Kidney tubule cell (primary cell): Measurements from ENCODE around the gene LSP1.

Source experiments
- DNase-seq: peaks from one replicate; pipeline ENCODE4 v3.0.0-alpha.2; 2018; ENCODE audit warnings: low spot score

LSP1 gene

DNA sequence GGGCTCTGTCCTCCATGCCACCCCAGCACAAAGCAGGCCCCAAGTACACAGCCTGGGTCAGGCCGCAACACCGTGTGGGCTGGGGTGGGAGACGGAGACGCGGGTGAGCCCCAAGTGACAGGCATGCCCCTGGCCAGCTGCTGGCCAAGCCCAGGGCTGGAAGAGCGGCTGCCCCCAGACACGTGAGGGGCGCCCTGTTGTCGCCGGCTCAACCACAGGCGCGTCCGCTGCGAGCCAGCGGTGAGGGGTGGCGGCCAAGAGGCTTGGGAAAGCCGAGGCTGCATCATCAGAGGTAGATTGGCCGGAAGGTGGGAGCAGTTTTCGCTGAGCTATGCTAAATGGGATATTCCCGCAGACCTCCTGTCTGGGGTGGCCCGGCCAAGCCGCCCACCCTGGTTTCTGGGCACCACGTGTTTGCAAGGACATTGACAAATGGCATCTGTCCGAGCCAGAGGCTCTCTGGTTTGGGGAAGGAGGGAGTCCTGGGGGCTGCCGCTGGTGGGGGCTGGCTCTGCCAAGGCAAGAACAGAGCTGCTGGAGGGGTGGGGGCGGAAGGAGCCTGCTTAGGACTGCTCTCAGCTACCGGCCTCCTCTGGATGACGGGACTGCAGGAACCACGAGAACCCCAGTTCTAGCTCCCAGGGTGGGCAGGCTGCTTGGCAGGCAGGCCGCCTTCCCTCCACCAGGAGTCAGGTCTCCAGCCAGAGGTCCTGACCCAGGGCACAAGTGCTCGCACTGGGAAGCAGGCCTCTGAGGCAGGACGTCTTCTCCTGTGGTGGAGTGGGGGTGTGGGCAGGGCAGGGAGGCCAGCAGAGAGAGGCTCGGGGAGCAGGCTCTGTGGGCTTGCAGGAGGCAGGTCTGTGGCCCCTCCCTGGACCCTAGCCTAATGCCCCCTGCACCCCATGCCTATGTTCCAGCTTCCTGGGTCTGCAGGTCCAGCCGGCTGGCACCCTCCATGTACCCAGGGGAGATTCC is 38.3 kb downstream of the LSP1 start:
- no peak for DNase-seq

DNA sequence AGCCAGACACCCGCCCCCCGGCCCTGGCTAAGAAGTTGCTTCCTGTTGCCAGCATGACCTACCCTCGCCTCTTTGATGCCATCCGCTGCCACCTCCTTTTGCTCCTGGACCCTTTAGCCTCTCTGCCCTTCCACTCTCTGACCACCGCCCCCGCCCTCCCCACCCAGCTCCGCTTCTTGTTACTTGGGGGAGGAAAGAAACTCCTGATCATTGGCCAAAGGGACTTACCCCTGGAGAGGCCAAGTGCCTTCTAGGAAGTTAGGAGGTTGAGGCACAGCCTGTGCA is 38.9 kb downstream of the LSP1 start, which contains the start of gene PRR33:
Gene PRR33, minus strand, starts transcription at position 65 of the 285 bp plus-strand sequence. CDS start 1,311 bp downstream, outside the sequence.
- no peak for DNase-seq

DNA sequence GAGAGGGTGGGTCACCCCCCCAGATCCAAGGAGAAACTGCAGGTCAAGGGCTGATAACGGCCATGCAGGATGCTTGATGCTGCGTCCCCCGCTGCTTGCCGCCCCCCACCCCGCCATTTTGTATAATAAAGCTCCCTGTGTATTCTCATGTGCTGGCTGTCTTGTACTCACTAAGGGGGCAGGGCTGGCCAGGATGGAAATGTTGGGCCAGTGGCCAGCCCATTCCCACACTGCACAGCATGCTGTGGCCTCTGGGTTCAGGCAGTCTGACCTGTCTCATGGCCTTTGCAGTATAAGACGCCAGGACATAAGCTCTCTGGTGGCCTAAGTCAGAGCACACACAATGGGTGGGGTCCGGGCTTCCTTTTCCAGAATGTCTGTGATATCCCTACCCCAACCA is 39.2 kb downstream of the LSP1 start:
- no peak for DNase-seq

DNA sequence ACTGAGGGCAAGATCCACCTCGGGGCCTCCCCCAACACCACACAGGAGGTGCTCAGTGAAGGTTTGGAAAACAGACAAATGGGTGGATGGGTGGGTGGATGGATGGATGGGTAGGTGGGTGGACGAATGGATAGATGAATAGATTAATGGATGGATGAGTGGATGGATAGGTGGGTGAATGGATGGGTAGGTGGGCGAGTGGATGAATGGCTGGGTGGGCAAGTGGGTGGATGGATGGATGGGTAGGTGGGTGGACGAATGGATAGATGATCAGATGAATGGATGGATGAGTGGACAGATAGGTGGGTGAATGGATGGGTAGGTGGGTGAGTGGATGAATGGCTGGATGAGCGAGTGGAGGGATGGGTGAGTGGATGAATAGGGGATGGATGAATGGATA is 39.7 kb downstream of the LSP1 start:
- no peak for DNase-seq

DNA sequence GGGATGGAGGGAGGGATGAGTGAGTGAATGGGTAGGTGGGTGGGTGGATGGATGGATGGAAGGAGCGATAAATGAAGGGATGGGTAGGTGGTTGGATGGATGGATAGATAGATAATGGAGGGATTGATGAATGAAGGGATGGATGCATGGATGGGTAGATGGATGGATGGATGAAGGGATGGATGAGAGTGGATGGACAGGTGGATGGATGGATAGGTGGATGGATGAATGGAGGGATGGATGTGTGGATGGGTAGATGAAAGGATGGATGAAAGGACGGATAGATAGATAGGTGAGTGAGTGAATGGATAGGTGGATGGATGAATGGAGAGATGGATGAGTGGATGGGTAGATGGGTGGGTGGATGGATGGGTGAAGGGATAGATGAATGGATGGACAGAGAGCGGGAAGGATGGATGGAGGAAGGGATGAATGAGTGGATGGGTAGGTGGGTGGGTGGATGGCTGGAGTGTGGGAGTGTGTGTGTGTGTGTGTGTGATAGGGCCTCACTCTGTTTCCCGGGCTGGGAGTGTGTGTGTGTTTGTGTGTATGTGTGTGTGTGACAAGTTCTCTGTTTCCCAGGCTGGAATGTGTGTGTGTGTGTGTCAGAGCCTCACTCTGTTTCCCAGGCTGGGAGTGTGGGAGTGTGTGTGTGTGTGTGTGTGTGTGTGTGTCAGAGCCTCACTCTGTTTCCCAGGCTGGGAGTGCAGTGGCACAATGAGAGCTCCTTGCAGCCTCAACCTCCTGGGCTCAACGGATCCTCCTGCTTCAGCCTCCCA is 40.9 kb downstream of the LSP1 start:
- DNase-seq, result no peak

DNA sequence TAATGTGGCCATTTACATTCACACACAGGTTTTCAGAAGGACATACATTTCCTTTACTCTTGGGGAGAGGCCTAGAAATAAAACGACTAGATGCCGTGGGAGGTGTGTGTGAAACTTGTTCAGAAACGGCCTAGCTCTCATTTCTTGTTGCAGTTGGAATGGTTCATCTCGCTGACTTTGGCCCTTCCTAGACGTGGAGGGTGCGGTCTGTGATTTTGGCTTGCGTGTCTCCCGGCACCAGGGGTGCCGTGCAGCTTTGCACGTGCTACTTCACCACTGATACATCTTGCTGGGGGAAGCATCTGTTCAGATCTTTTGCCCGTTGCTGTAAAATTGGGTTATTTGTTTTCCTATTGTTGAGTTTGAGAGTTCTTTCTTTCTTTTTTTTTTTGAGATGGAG is 41.9 kb downstream of the LSP1 start:
- no peak for DNase-seq

DNA sequence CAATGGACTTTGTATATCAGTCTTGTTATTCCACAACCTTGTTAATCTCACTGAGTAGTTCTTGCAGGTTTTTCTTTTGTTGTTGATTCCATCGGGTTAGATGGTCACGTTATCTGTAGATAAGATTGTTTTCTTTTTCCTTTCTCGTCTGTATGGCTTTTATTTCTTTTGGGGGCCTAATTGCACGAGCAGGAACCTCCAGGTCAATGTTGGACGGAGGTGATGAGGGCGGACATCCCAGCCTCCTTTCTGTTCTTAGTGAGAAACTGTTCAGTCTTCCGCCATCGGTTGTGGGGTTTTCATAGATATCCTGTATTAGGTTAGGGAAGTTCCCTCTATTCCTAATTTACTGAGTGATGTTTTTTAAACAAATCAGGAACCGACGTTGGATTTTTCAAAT is 43.6 kb downstream of the LSP1 start:
- no peak for DNase-seq

DNA sequence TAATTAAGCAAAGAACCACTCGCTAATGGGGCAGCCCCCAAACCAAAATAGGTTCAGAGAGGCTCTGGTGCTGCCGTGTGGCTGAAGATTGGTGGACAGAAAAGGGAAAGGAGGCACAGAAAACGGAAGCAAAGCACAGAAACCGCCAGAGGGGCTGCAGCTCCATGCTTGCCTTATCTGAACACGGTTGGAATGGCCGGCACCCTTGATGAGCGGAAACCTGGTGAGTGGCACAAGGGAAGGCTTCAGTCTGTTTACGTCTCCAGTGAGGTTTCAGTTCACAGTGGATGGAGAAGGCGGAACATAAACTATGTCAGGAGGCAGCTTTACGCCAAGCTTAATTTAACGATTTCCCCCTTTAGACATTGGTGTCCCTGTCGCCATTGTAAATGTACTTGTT is 44.0 kb downstream of the LSP1 start:
- no peak for DNase-seq

DNA sequence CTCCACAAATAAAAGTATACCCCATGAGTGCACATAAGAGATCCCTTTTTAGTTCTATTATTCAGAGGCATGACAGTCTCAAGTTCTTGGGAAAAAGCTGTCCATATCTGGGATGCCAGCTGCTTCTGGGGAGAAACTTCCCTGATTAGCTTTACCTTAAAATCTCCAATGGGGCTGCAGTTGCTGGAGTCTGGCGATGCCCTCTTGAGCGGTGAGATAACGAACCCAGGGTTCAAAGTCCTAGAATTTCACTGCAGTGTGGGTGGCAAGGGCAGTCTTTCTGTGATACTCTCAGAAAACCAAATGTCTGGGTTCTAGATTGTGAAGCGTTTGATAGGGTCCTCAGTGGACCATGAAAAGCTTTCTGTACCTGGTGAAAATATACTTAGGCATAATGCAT is 46.2 kb downstream of the LSP1 start:
- no peak for DNase-seq

DNA sequence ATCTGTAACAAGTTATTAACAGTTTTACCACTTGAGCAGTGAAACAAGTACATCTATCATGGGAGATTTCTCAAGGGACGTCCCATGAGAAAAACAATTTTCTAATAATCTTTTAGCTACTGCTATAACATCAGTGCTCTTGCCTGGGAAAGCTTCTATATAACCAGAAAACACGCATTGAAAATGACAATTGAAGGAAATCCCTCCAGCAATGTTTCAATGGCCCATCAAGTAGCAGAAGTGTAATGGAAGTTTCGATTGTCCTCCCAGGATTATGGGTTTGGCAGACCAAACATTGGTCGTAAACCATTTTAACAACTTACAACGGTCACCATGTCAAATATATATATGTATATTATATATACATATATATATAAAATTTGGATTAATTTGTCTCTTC is 46.8 kb downstream of the LSP1 start:
- no peak for DNase-seq

DNA sequence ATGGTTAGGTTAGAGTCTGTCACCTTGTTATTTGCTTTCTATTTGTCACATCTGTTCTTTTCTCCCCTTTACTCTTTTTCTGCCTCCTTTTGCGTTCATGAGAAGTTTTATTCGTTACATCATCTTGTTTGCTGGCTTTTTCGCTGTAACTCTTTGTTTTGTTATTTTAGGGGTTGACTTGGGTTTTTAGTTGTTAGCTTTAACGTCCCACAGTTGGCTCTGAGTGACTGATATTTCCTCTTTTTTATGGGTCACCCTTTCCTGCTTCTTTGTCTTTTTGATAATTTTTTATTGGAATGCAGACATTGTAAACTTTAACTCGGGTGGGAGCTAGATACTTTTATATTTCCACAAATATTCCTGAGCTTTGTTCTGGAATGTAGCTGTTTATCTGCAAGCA is 53.3 kb downstream of the LSP1 start:
- no peak for DNase-seq

DNA sequence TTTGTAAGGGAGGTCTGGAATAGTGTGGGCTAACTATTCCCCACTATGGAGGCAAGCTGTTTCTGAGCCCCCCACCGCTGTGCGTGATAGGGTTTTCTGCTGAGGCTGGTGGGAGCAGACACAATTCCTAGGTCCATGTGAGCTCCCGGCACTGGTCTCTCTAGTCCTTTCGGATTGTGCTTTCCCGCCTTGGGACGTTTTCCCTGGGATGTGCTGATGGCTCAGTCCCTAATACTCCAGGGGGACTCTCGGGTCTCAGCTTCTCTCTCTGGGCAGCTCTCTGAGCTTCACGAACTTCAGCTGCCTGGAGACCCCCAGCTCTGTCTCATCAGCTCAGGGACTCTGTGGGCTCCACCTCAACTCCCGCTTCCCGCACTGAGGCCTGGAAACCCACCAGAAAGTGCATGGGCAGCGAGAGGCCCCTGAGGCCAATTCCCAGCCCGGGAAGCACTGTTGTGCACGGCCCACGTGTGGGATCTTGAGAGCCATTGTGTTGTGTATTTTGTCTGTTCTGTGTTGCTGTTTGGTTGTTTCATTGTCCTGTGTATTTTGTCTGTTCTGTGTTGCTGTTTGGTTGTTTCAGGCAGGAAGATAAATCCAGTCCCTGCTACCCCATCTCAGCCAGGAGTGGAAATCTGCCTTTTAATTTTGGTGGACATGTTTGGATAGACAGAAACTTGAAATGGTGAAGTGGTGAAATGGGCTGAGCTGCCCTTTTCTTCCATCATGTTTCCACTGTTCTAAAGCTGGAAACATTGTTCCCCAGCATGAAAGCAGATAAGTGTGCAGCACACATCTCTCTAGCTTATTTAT is 53.9 kb downstream of the LSP1 start:
- DNase-seq, result no peak

DNA sequence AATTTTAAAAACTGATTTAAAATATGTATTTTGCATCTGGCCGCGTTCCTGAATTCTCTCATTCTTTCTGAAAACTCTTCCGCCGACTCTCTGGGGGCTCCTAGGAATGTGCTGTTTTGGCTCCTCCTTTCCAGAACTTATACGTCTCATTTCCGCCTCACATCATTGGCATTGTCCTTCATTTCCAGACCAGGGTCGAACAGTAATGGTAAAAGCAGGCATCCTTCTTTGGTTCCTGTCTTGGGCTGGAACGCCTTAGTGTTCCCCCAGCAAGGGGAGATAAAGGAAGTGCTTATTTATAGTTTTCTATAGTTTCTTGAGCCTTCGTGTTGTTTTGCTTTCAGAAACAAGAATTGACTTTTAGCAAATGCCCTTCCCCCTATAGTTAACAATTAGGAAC is 55.7 kb downstream of the LSP1 start:
- DNase-seq, result no peak

DNA sequence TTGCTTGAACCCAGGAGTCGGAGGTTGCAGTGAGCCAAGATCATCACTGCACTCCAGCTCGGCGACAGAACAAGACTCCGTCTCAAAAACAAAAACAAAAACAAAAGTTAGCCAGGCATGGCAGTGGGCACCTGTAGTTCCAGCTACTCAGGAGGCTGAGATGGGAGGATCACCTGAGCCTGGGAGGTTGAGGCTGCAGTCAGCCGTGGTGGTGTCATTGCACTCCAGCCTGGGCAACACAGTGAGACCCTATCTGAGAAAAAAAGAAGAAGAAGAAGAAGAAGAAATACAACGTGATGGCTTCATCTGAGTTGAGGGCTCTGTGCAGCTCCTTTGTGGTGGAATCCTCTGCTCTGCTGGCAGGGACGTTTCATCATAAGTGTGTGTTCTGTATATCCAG is 56.6 kb downstream of the LSP1 start:
- no peak for DNase-seq

DNA sequence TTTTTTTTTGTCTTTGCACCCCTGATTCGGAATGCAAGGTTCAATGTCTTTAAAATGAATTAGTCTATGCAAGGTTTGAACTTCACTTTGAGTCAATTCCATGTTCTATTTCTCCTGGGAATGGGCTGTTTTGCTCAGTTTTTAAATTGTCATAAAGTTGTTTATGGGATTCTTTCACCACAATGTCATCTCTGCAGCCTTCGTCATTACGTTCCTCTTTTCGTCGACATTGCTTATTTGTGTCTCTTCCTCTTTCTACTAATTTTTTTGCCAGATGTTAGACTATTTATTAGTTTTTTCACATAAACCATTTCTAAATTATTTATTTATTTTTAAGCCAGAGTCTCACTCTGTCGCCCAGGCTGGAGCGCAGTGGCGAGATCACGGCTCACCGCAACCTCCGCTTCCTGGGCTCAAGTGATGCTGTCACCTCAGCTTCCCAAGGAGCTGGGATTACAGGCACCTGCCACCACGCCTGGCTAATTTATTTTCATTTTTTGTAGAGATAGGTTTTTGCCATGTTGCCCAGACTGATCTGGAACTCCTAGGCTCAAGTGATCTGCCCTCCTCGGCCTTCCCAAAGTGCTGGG is 59.5 kb downstream of the LSP1 start:
- no peak for DNase-seq

DNA sequence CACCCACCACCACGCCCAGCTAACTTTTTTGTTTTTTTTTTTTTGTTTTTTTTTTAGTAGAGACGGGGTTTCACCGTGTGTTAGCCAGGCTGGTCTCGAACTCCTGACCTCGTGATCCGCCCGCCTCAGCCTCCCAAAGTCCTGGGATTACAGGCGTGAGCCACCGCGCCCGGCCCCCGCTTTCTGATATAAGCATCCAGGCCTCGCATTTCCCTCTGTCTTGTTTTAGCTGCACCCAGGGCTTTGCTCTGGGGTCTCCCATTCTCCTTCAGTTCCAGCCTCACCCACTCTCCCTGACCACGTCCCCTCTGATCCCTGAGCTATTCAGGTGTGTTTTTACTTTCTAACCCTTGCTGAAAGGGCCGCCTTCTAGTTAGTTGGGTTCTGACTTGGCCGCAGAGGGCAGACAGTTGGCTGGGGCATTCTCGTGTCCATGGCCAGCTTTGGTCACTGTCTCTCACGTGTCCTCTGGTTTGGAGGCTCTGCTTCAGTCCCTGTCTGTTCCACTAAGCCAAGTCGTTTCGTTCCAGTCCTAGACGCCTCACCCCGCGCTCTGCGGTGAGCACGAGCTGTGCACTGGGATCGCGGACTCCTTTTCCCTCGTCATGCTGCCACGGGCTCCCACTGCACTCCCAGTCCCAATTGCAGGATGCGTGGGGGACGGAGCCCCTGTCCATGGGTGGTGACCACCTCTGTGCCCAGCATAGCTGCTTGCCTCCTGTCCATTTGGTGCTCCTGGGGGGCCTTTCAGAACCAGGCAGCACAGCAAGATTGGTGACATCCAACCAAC is 60.6 kb downstream of the LSP1 start:
- no peak for DNase-seq

DNA sequence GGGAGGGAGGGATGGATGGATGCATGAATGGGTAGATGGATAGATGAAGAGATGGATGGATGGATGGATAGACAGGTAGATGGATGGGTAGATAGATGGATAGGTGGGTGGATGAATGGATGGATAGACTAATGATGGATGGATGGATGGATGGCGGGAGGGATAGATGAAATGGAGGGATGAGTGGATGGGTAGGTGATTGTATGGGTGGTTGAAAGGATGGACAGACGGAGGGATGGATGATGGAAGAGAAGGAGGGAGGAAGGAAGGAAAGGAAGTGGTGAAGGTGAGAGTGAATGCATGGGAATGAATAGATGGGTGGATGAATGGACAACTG is 62.9 kb downstream of the LSP1 start:
- DNase-seq, result no peak

DNA sequence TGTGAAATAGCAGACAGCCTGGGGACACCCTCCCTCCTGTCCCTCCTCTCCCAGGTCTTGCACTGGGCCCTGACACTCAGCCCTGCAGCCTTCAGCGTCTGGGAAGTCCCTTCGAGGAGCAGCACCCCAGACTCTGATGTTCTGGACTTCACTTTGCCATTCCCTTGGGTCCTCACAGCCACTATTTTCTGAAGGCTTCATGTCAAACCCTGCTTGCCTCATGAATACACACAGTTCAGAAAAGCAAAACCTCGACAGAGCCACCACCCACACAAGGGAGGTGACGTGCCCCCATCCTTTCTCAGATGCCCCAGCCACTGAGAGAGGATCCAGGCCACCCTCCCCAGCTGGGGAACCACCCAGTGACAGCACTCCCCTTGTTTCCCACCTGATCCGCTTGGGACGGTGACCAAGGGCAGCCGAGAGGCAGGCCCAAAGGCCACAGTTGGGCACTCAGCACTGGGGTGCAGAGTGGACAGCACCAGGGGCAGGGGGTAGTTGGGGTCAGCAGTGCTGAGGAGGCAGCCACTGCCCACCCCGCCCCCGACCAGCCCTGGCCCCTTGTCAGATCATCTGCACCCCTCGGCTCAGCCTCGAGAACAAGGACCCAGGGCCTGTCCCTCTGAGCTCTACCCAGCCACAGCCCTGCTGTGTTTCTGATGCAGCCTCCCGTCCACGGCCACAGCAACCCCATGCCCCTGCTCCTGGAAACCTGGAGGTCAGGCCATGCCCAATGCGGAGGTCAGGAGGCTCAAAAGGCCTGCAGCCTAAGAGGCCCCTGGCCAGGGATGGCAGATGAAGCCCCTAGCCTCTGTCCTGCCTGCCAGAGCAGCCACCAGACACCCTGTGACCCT is 63.5 kb downstream of the LSP1 start:
- no peak for DNase-seq

DNA sequence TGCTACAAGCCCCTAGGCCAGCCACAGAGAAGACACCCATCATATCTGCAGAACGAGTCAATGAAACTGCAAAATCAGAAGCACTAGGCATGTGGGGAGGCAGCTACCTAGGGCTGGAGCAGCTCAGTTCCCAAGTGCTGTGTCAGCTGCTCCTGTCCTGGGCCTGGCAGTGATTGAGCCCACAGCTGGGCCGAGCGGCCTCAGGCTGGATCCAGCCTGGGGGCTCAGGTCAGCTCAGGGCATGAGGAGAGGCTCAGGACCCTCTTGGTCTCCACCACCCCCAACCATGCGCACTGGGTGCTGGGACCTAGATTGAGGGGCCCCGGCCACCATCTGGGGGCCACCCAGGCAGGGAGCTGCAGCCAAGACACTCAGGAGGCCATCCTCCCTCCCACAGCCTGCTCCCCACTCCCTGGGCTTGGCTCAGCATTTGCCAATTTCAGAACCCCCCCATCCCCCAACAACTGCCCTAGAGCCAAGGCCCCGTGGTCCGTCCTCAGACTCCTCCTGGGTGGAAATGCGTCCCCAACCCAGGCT is 64.2 kb downstream of the LSP1 start:
- no peak for DNase-seq
